ENCODE results near the gene NUDT11. TPM values are rescaled to one million over a fixed set of nuclear protein-coding genes. Genes with fewer than 3 reads are reported as not detected.

Gene NUDT11
- total RNA-seq: 16.4 and 17.7 TPM in 2 replicates

DNA sequence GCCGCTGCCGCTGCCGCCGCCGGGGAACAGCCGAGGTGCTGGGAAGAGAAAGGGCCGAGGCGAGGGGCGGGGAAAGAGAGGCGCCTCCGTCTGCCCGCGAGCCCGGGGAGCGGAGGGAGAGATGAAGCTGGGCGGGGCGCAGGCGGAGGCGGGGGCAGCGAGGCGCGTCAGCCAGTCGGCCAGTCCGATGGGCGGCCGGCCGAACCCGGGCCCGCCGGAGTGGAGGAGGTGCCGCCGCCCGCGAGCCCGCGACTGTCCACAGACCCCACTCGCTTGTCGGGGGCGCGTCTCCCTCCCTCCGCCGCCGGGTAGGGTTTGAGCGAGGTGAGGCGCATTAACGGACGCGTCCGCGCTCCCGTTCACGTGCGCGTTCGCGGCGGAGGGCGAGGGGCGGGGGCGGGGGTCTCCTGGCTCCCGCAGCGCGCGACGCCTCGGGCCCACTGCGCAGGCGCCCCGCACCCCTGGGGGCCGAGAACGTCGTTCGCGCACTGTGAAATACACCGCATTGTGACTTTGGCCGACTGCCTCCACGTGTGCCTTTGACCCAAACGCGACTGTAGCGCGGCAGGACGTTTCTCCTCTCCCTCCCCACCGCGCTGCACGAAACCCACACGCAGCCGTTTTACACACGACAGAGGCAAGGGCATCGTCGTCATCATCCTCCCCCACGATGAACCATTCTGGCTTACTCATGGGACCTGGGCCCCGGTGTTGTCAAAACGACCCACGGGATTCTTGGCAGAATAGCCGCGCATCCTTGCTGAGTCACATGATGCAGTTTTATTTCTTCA is at the start of gene NUDT11:
TSS of gene NUDT11 (minus strand) at position 92 of the 791 bp plus-strand sequence. CDS start 148 bp downstream, outside the sequence.

Other genes with a start within 250 kb of the NUDT11 start
- gene NUDT10, start 163.8 kb downstream of the NUDT11 start, total RNA-seq: 1.5 and 1.6 TPM in 2 replicates
- not detected in 2 replicates for gene CENPVL3, start 122.3 kb upstream of the NUDT11 start, total RNA-seq
- gene CENPVL2, start 186.2 kb upstream of the NUDT11 start, total RNA-seq: not detected in 2 replicates
- not detected in 2 replicates for gene CENPVL1, start 213.9 kb upstream of the NUDT11 start, total RNA-seq
- gene GSPT2, start 246.8 kb upstream of the NUDT11 start, total RNA-seq: 4.6 and 5.4 TPM in 2 replicates